ENCODE data around the gene TMEM154.

Gene TMEM154

DNA sequence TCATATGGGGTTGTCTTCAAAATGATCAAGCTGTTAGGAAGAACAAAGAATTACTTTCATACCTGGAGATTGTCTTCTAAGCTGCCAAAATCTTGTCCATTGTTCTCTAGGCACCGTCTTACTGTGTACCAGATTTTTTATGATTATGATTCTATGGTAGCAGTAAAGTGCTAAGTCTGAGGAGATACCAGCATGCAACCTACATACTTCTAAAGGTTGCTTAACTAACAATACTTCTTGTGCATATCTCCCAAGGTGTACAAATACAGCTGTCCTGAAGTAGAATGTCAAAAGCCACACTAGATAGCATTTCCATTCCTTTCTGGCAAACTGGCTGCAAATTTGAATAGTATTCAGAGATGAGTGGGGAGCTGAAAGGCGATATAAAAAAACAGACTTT, 81.3 kb downstream of the TMEM154 start:
- peak overlapping the region; percentile 38; the same call in 1 of the 2 replicates for H3K9ac ChIP-seq (ENCODE audit: low read length)
- H3K27me3 ChIP-seq (ENCODE audit: insufficient read depth, low read length): no peaks in the 10 kb centered on the region
- H4K20me1 ChIP-seq (ENCODE audit: insufficient read depth, low read length): no peaks in the 10 kb centered on the region

DNA sequence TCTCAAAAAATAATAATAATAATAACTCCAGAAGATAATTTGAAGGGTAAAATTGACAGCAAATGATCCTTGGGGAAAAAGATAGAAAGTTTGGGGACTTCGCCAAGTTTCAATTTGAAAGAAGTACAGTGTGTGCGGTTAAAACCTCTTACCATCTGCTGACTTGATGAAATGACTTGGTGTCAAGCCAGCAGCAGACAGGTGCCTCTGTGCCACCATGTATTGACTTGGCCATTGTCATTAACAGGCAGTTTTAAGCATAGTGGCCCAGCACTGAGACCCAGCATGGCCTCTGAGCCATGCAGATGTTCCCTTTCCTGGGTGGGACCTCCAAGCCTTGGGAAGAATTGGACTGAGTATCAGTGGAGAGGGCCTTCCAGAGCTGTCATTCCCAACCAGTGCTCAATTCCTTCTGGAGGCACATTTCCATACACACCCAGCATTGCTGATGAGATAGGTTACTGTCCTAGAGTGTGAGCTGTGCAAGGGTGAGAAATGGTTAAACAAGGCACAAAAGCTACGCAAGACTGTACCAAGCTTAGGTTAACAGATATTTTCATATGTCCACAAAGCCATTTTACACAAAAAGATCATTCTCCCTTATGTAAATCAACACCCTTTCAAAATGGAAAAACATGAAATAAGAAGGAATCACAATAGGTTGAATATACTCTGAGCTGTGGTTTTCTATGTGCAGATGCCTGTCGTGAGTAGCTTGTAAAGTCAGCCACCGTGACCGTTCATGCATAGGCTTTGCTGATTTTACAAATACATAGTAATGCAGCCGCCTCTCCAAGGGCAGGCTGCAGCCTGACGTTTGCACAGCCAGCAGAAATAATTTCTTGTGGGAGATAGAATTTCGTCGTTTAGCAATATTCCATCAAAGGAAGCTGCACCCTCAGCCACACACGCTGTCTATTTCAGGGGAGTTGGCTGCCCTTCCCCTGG, 84.5 kb downstream of the TMEM154 start:
- no peaks in the 10 kb centered on the region for H3K9me2 ChIP-seq (ENCODE audit: low read depth, low read length)
- no peaks in the 10 kb centered on the region for H3K79me2 ChIP-seq (ENCODE audit: insufficient read depth, low read length)
- peak overlapping the region; percentile 42 for H3K4me3 ChIP-seq (ENCODE audit: low read depth, low read length, poor library complexity, severe bottlenecking)
- peak overlapping the region; percentile 97 for H3K27ac ChIP-seq (ENCODE audit: low read depth, low read length, poor library complexity, severe bottlenecking)
- no peaks in the 10 kb centered on the region; the same call in 1 of the 2 replicates for H3F3A ChIP-seq (ENCODE audit: insufficient read depth, low read length)
- peak overlapping the region; percentile 54 for H3K4me2 ChIP-seq (ENCODE audit: low read length)
- no peaks in the 10 kb centered on the region for H4K20me1 ChIP-seq (ENCODE audit: insufficient read depth, low read length)
- no peaks in the 10 kb centered on the region for H3K36me3 ChIP-seq (ENCODE audit: insufficient read depth, low read length)
- TF ChIP-seq EZH2 (IDR thresholded peaks at IDR 0.05; ENCODE audit: borderline replicate concordance, low read length): no peak
- TF ChIP-seq, protein P1, sequence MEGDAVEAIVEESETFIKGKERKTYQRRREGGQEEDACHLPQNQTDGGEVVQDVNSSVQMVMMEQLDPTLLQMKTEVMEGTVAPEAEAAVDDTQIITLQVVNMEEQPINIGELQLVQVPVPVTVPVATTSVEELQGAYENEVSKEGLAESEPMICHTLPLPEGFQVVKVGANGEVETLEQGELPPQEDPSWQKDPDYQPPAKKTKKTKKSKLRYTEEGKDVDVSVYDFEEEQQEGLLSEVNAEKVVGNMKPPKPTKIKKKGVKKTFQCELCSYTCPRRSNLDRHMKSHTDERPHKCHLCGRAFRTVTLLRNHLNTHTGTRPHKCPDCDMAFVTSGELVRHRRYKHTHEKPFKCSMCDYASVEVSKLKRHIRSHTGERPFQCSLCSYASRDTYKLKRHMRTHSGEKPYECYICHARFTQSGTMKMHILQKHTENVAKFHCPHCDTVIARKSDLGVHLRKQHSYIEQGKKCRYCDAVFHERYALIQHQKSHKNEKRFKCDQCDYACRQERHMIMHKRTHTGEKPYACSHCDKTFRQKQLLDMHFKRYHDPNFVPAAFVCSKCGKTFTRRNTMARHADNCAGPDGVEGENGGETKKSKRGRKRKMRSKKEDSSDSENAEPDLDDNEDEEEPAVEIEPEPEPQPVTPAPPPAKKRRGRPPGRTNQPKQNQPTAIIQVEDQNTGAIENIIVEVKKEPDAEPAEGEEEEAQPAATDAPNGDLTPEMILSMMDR (IDR thresholded peaks at IDR 0.05; ENCODE audit: low read length): no peak
- peaks cover 81% of the 10 kb centered on the region for H3K4me1 ChIP-seq (ENCODE audit: insufficient read depth, low read length, severe bottlenecking)
- H3K9me3 ChIP-seq (ENCODE audit: low read length): no peaks in the 10 kb centered on the region
- H2AFZ ChIP-seq (ENCODE audit: low read length): no peak overlapping the region
- H3K9ac ChIP-seq (ENCODE audit: low read length): peak overlapping the region; percentile 53; the same call in 1 of the 2 replicates
- H3K27me3 ChIP-seq (ENCODE audit: insufficient read depth, low read length): no peaks in the 10 kb centered on the region

More for the DNA sequence above, 81.3 kb downstream of the TMEM154 start:
- H3K4me3 ChIP-seq (ENCODE audit: low read depth, low read length, poor library complexity, severe bottlenecking): peak overlapping the region; percentile 21
- H3K79me2 ChIP-seq (ENCODE audit: insufficient read depth, low read length): no peaks in the 10 kb centered on the region
- H3K36me3 ChIP-seq (ENCODE audit: insufficient read depth, low read length): no peaks in the 10 kb centered on the region
- H3K9me2 ChIP-seq (ENCODE audit: low read depth, low read length): no peaks in the 10 kb centered on the region
- H3F3A ChIP-seq (ENCODE audit: insufficient read depth, low read length): no peaks in the 10 kb centered on the region; the same call in 1 of the 2 replicates
- H3K27ac ChIP-seq (ENCODE audit: low read depth, low read length, poor library complexity, severe bottlenecking): peak overlapping the region; percentile 88
- TF ChIP-seq, protein P1 (IDR thresholded peaks at IDR 0.05; ENCODE audit: low read length): no peak
- no peak for TF ChIP-seq EZH2 (IDR thresholded peaks at IDR 0.05; ENCODE audit: borderline replicate concordance, low read length)
- H2AFZ ChIP-seq (ENCODE audit: low read length): peak overlapping the region; percentile 91; the same call in 1 of the 2 replicates
- no peaks in the 10 kb centered on the region for H3K9me3 ChIP-seq (ENCODE audit: low read length)
- peak overlapping the region; percentile 55 for H3K4me2 ChIP-seq (ENCODE audit: low read length)
- peaks cover 71% of the 10 kb centered on the region for H3K4me1 ChIP-seq (ENCODE audit: insufficient read depth, low read length, severe bottlenecking)

DNA sequence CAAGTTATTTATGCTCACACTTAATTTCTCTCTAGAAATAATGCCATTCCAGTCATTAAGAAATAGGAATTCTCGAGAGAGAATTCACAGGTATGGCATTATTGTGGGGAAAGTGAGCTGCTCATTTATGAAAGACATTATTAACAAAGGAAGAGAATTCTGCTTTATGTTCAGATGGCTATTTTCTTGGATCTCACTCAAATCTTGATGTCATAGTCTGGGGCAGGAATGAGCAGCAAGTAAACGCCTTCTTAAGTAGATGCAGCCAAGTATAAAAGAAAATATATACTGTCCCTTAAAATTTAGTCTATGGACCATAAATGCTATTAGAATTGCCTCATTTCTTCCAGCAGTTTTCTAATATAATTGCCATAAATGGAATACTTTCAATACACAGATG, 85.7 kb downstream of the TMEM154 start:
- Histone ChIP-seq H3K4me3 (ENCODE audit: low read depth, low read length, poor library complexity, severe bottlenecking) (no peak overlapping the region), H2AFZ (ENCODE audit: low read length) (no peak overlapping the region), H3F3A (ENCODE audit: insufficient read depth, low read length) (no peaks in the 10 kb centered on the region; the same call in 1 of the 2 replicates), H3K79me2 (ENCODE audit: insufficient read depth, low read length) (no peaks in the 10 kb centered on the region), H3K36me3 (ENCODE audit: insufficient read depth, low read length) (no peaks in the 10 kb centered on the region), H3K9me2 (ENCODE audit: low read depth, low read length) (no peaks in the 10 kb centered on the region), H4K20me1 (ENCODE audit: insufficient read depth, low read length) (no peaks in the 10 kb centered on the region), H3K9me3 (ENCODE audit: low read length) (no peaks in the 10 kb centered on the region), H3K4me2 (ENCODE audit: low read length) (no peak overlapping the region), H3K4me1 (ENCODE audit: insufficient read depth, low read length, severe bottlenecking) (peaks cover 79% of the 10 kb centered on the region), H3K9ac (ENCODE audit: low read length) (no peak overlapping the region), H3K27me3 (ENCODE audit: insufficient read depth, low read length) (no peaks in the 10 kb centered on the region), H3K27ac (ENCODE audit: low read depth, low read length, poor library complexity, severe bottlenecking) (peak overlapping the region; percentile 97)
- TF ChIP-seq, protein P1 (IDR thresholded peaks at IDR 0.05; ENCODE audit: low read length): no peak
- TF ChIP-seq EZH2 (IDR thresholded peaks at IDR 0.05; ENCODE audit: borderline replicate concordance, low read length): no peak

Measured in OCI-LY1 (cell line).